GM19043 (cell line): ENCODE measurements around the gene ARF4.

Source experiments
- ATAC-seq: cut with Tn5 transposase; IDR thresholded peaks from one replicate; pipeline ENCODE4 v1.9.1; 2021; ENCODE audit warnings: low read depth; ENCODE audit not compliant: unreplicated experiment

Gene ARF4

DNA sequence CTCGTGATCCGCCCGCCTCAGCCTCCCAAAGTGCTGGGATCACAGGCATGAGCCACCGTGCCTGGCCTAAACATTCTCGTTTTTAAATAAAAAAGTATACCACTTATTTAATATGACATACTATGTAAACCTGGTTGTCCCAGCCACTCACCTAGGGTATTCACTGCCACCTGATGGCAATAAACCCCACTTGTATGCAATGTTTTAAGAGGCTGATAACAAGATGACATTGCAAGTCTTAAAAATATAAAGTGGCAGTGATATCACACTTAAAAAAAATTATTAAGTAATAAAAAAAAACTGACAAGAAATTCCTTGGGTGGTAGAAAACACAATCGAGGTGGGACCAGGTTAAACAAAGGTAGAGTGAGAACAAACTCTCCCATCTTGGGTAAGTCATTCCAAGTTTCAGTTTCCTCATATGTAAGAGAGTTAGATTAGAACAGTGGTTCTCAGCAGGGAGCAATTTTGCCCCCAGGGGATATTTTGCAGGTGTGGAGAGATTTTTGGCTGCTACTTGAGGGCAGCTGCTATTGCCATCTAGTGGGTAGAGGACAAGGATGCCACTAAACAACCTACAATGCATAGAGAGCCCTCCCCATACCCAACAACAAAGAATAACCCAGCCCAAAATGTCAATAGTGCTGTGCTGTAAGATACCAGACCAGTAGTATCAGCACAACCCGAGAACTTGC is 14.5 kb downstream of the ARF4 start:
- ATAC-seq = no peak

DNA sequence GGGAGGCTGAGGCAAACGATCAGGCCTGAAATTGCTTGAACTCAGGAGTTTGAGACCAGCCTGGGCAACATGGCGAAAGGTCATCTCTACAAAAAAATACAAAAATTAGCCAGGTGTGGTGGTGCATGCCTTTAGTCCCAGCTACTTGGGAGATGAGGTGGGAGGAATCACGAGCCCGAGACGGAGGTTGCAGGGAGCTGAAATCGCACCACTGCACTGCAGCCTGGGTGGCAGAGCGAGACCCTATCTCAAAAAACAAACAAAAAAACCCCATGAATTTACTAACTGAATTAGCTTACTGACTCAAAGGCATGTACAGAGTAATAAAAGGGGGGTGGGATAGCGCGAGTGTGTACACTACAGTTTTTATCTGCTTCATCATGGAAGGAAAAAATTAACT is 19.3 kb downstream of the ARF4 start:
- no peak for ATAC-seq

DNA sequence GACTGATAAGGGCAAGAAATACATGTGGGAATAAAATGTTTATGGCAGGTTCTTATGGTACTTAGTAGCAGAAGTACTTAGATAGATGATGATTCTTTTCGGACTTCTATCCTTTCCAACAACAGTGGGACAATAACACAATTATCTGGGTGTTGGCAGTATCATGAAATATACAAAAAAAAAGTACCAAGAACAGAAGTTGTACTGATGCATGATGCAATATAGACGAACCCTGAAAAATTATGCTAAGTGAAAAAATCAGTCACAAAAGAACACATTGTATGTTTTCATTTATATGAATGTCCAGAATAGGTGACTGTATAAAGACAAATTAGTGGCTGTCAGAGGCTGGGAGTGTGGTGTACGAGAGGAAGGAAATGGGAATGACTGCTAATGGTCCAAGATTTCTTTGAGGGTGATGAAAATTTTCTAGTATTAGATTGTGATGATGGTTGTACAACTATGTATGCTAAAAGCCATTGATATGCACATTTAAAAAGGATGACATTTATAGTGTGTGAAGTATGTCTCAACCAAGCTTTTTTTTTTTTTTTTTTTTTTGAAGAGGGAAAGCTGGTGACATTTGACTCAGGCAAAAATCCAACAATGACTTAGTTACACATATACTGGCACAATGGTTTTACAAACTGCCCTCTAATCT is 21.0 kb downstream of the ARF4 start:
- ATAC-seq = no peak

DNA sequence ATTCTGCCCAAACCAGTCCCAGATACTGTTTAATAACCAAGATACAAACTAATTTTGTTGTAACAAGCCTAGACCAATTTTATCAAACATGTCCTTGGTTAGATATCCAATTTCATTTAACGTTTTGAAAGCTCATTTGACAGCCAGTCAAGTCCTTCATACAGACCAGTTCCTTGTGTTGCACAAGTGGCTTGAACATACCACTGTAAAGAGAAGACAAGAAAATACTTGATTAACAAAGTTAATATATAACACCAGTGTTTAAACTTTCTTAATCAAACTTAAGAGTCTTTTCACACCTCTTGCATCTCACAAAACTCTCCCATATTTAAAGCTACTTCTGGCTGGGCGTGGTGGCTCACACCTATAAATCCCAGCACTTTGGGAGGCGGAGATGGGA is 25.0 kb downstream of the ARF4 start:
- no peak for ATAC-seq

DNA sequence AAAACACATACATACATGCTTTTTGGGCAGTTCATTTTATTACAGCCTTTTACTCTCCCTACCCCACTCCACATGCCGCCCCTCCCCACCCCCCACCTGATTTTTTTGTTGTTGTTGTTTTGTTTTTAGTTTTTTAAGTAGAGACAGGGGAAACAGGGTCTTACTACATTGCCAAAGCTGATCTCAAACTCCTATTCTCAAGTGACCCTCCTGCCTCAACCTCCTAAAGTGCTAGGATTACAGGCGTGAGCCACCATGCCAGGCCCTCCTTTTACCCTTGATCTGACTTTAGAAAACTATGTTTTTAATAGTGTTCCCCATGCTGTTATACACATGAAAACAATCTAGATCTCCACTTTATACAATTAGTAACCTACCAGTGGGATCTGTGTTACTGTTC is 26.3 kb downstream of the ARF4 start:
- no peak for ATAC-seq

DNA sequence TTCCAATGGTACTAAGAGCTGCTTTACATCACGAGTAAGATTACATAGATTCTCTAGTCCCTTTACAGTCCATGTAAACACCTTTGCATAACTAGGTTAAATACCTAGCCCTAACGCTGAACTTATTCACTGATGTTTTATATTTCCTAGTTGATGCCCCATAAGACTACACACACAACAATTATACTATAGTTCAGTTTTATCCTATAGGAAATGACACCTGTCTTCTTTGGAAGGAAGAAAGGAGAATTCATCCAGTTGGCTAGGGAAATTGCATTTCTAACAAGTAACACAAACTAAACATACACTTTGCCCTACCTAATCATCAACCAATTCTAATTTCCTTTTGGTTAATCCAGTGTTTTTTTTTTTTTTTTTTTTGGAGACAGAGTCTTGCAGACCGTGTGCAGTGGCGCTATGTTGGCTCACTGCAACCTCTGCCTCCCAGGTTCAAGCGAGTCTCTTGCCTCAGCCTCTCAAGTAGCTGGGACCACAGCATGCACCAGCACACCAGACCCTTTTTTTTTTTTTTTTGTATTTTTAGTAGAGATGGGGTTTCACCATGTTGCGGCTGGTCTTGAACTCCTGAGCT is 27.2 kb downstream of the ARF4 start:
- ATAC-seq = no peak

DNA sequence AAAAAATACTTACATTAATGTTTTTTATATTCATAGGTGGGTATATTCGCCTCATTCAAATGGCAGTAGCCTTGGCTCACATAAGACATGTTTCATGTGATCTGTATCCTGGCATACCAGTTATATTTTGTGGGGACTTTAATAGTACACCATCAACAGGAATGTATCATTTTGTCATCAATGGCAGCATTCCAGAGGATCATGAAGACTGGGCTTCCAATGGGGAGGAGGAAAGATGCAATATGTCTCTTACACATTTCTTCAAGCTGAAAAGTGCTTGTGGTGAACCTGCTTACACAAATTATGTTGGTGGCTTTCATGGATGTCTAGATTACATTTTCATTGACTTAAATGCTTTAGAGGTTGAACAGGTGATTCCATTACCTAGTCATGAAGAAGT is 37.6 kb downstream of the ARF4 start:
- ATAC-seq = no peak

DNA sequence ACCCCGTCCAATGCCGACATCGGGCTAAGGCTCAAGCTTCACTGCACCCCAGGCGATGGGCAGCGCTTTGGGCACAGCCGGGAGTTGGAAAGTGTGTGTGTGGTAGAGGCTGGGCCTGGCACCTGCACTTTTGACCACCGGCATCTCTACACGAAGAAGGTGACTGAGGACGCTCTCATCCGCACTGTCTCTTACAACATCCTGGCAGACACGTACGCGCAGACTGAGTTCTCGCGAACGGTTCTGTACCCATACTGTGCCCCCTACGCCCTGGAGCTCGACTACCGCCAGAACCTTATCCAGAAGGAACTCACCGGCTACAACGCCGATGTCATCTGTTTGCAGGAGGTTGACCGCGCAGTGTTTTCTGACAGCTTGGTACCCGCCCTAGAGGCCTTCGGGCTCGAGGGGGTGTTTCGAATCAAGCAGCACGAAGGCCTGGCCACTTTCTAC is 40.0 kb downstream of the ARF4 start:
- no peak for ATAC-seq

DNA sequence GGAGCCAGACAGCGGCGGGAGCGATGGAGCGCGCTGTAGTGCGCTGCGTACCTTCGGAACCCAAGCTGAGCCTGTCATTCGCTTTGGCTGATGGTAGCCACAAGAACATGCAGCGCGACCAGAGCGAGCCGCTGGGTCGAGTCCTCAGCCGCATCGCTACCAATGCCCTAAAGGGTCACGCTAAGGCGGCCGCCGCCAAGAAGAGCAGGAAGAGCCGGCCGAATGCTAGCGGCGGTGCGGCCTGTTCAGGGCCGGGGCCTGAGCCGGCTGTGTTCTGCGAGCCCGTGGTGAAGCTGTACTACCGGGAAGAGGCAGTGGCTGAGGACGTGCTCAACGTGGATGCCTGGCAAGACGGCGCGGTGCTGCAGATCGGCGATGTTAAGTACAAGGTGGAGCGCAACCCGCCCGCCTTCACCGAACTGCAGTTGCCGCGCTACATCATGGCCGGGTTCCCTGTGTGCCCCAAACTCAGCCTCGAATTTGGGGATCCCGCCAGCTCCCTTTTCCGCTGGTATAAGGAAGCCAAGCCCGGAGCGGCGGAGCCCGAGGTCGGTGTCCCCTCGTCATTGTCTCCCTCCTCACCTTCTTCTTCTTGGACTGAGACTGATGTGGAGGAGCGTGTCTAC is 40.6 kb downstream of the ARF4 start:
- ATAC-seq = peak; percentile 16

DNA sequence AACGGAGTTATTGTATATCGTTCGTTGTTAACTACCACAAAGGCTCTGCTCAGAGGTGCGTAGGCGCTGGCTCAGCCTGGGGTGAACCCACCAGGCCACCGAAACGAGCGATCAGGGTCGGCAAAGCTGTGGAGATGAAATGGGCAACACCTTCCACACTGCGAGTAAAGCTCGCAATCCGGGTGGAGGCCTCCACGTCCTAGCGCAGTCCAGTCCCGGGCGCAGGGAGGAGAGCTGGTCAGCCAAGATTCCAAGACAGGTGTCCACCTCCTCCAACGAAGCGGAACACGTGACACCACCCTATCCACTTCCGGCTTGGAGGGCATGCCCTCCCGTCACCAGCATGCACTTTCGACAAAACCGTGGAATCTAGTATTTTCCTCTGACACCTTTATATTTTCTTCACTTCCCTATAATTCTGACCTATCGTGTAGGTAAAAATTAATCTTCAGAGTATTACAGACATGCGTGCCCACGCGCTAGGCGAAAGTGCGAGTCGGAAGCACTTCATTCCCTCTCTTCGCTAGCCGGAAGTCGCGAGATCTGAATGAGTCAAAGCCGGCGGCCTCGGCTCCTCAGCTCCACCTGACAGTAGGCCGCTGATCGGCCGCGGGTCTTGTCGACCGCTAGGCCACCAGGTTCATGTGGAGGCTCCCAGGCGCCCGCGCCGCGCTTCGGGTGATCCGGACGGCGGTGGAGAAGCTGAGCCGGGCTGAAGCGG is 41.2 kb downstream of the ARF4 start, which contains the start of gene PDE12:
Gene PDE12 (plus strand): TSS at position 537 of the 721 bp plus-strand sequence. CDS start 106 bp downstream, at position 643.
- peak; percentile 74 for ATAC-seq

DNA sequence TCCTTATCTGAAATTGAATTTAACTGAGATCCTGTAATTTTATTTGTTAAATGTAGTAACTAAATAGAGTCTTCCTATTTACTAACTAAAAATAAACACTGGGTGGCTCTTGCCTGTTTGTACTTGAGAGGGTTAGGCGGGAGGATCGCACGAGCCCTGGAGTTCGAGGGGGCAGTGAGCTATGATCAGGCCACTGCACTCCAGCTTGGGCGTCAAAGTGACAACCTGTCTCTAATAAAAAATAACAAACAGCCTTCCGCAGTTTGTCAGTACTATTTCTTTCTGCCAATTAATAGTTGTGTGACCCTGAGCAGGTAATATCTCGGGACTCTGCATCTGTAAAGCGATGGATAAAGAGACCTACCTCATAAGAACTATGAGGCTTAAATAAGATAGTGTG is 41.8 kb downstream of the ARF4 start:
- ATAC-seq = no peak

DNA sequence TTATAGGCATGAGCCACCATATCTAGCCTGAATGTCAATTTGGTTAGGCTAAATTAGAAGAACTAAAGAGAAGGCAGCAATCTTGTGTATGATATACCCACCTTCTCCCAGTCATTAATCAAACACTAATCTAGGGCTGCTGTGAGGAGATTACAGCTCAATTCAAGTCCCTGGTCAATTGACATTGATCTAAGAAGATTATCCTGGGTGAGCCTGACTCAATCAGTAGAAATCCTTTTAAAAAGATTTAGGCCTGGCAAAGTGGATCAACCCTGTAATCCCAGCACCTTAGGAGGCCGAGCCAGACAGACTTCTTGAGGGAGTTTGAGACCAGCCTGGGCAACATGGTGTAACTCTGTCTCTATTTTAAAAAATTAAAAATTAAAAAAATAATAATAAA is 50.5 kb downstream of the ARF4 start:
- ATAC-seq = no peak

DNA sequence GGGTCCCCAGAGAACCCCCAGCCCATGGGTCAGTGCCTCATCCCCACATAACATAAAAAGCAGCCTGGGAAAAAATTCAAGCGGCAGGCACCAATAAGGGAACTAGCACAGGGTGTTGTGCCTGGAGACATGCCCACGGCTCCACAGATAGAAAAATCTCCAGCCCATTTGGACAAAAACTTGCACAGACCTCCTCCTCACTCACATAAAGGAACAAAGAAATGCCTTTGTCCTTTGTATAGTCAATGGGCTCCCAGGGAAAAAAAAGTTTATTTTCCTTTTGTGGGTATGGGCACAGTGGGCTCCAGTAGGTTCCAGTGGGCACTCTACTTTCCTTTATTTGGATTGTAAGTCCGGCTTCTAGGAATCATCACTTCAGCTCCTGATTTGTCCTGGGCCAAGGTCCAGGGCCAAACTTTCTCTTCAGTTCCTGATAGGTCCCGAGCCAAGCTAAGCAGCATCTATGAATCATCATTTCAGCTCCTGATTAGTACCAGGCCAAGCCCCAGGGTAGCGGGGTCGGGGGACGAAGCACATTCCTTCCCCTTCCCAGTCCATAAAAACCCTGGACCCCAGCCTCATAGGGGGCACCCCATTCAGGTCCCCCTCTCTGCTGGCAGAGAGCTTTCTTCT is 51.4 kb downstream of the ARF4 start:
- no peak for ATAC-seq

DNA sequence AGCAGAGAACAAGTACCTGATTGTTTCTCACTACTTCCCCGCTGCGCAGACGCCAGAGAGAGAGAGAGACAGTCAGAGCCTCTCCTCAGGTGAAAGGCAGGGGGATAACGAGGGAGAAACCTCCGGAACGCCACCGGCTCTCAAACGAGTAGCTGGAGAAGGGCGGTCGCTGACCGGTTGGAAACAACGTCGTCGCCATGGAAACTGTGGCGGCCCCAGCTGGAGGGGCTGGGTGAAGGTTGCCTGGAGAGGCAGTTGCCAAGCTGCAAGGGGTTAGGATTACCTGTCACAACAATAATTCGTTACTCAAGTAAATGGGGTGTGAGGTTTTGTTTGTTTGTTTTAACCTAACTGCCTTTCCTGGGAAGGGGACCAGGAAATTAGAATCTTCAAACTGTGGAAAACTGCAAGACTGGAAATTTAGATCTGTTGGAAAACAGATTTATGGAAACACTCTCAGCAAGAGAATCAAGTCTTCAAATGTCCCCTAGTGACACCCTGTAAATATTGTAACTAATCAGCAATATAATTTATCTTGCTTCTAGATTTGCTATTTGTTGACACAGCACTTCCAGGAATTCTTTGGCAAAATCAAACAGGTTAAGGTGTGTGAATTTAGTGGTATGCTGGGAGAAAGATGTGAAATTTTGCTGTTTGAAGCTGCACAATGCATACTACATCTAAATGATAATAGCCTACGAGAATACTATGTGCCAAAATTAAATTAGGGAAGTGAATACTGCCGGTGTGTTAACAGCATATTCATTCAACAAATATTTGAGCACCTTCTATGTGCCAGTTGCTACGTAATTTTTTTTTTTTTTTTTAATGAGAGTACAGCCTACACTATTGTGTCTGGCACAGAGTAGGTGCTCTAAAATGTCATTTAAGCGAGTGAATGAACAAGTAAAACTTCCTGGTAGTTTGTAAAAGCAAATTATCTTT is 52.7 kb downstream of the ARF4 start, which contains the start of gene DNAH12:
Gene DNAH12 (minus strand): TSS at position 164 of the 945 bp plus-strand sequence. CDS start 1,474 bp downstream, outside the sequence.
- no peak for ATAC-seq

DNA sequence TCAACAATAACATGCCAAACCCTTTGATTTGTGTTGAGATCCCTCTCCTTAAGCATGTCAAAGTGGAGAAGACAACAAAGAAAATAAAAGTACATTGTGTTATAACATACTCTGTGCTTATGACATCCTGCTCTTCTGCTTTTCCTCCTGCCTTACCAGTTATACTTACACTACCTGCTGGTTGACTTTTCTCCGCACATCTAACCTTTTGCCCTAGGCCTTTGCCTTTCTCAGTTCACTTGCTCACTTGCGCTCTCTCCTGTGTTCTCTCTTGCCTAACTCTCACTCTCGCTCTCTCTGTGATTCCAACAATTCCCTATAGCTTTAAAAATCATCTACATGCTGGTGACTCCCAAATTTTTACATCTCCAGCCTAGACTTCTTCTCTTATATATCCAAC is 58.7 kb downstream of the ARF4 start:
- ATAC-seq = no peak

DNA sequence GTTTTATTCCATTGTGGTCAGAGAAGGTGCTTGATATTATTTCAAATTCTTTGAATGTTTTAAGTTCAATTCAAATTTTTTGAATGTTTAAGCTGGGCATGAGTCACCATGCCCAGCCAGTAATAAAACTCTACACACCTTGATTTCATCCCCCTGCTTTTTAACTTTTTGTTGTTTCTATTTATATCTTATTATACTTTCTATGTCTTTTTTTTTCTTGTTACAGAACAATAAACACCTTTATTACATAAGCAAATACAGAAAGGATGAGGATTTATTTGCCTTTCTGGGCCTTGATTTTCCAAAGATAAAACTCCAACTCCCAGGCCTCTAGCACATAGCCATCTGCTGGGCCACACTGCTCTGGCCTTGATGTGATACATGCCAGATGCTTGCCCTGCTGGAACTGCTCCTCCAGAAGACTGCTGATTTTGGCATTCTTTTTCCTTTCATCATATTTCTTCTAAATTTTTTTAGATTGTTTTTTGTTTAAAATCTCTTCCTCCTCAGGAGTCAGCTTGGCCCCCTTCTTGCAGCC is 67.0 kb downstream of the ARF4 start:
- ATAC-seq = no peak
